GM19397 (cell line): ENCODE data around the gene FAM83C.

Experiments
- ATAC-seq: cut with Tn5 transposase; IDR thresholded peaks from one replicate; pipeline ENCODE4 v1.9.1; 2021; ENCODE audit warnings: mild to moderate bottlenecking, moderate library complexity; ENCODE audit not compliant: unreplicated experiment

Gene FAM83C

GRCh38 chr20:35284992-35285805, 7.0 kb downstream of the FAM83C start:
- no peak for ATAC-seq

GRCh38 chr20:35284267-35284991, 7.8 kb downstream of the FAM83C start, which contains the start of gene EIF6:
TSS of gene EIF6 (minus strand) at chr20:35284772. CDS start at chr20:35284487, 285 bp downstream.
- ATAC-seq: peak; percentile 82

GRCh38 chr20:35283441-35284266, 8.6 kb downstream of the FAM83C start:
- peak; percentile 15 for ATAC-seq

GRCh38 chr20:35281506-35282101, 10.6 kb downstream of the FAM83C start:
- ATAC-seq: no peak

GRCh38 chr20:35280523-35280922, 11.7 kb downstream of the FAM83C start:
- ATAC-seq: no peak

GRCh38 chr20:35279533-35280174, 12.6 kb downstream of the FAM83C start:
- no peak for ATAC-seq

GRCh38 chr20:35279040-35279439, 13.2 kb downstream of the FAM83C start:
- no peak for ATAC-seq

- peak; percentile 82 for ATAC-seq
Measured at GRCh38 chr20:35277531-35278395, 14.5 kb downstream of the FAM83C start, which contains the start of gene MMP24OS. TSS of gene MMP24OS (minus strand) at chr20:35278122. CDS start at chr20:35277929, 193 bp downstream.

- no peak for ATAC-seq
Measured at GRCh38 chr20:35277127-35277526, 15.1 kb downstream of the FAM83C start.

- no peak for ATAC-seq
Measured at GRCh38 chr20:35276408-35276807, 15.8 kb downstream of the FAM83C start.

- no peak for ATAC-seq
Measured at GRCh38 chr20:35275741-35276251, 16.4 kb downstream of the FAM83C start.

- ATAC-seq: no peak
Measured at GRCh38 chr20:35274172-35275092, 17.8 kb downstream of the FAM83C start.

- no peak for ATAC-seq
Measured at GRCh38 chr20:35273449-35274171, 18.6 kb downstream of the FAM83C start.

- ATAC-seq: no peak
Measured at GRCh38 chr20:35271904-35272303, 20.3 kb downstream of the FAM83C start.

GRCh38 chr20:35271073-35271882, 20.9 kb downstream of the FAM83C start:
- no peak for ATAC-seq
